Measurements from ENCODE around the gene RNF112.

RNF112 gene

GRCh38 chr17:19390951-19391350, 20.1 kb upstream of the RNF112 start:
- DNase-seq: no peak

GRCh38 chr17:19391432-19391831, 19.6 kb upstream of the RNF112 start:
- no peak for DNase-seq

- no peak for DNase-seq
Measured at GRCh38 chr17:19392303-19392702, 18.7 kb upstream of the RNF112 start.

GRCh38 chr17:19397556-19398041, 13.4 kb upstream of the RNF112 start:
- DNase-seq: no peak

GRCh38 chr17:19398301-19399181, 12.5 kb upstream of the RNF112 start:
- DNase-seq: no peak

- DNase-seq: no peak
Measured at GRCh38 chr17:19399750-19400450, 11.1 kb upstream of the RNF112 start.

GRCh38 chr17:19401321-19402010, 9.6 kb upstream of the RNF112 start:
- no peak for DNase-seq

- no peak for DNase-seq
Measured at GRCh38 chr17:19402171-19402570, 8.9 kb upstream of the RNF112 start.

- DNase-seq: no peak
Measured at GRCh38 chr17:19403021-19403420, 8.0 kb upstream of the RNF112 start.

GRCh38 chr17:19404264-19404663, 6.8 kb upstream of the RNF112 start:
- no peak for DNase-seq

GRCh38 chr17:19405114-19405513, 5.9 kb upstream of the RNF112 start:
- no peak for DNase-seq

GRCh38 chr17:19407601-19408345, 3.3 kb upstream of the RNF112 start:
- no peak for DNase-seq

- no peak for DNase-seq
Measured at GRCh38 chr17:19408346-19408710, 2.7 kb upstream of the RNF112 start.

GRCh38 chr17:19409066-19409465, 2.0 kb upstream of the RNF112 start:
- DNase-seq: no peak

- DNase-seq: no peak
Measured at GRCh38 chr17:19409509-19409908, 1.5 kb upstream of the RNF112 start.

GRCh38 chr17:19410091-19410490, 941 bp upstream of the RNF112 start:
- DNase-seq: no peak

GRCh38 chr17:19411631-19412030, 599 bp downstream of the RNF112 start:
- DNase-seq: no peak

- DNase-seq: no peak
Measured at GRCh38 chr17:19412510-19412909, 1.5 kb downstream of the RNF112 start.

- no peak for DNase-seq
Measured at GRCh38 chr17:19412984-19413383, 2.0 kb downstream of the RNF112 start.

GRCh38 chr17:19413761-19414160, 2.7 kb downstream of the RNF112 start:
- no peak for DNase-seq

- no peak for DNase-seq
Measured at GRCh38 chr17:19414396-19415280, 3.6 kb downstream of the RNF112 start.

GRCh38 chr17:19415311-19415710, 4.3 kb downstream of the RNF112 start:
- DNase-seq: no peak

Measured in NCI-H526 treated with DMSO at 0.1 percent for 48 hours (cell line).